Stimulated activated memory B cell treated with anti-CD40 and anti-IgM and Interleukin-4, amounts not matched to agents 10 μg/mL and 1 μg/mL and 100 μg/mL, for 72 hours (primary cell): ENCODE measurements around the gene S100A8.

Source experiments
- ATAC-seq: fragments of 150-1000 bp; cut with Tn5 transposase; 2 replicates; pipeline ENCODE4 v1.10.0; 2021
- H3K27ac Mint-ChIP-seq: one replicate; pipeline ENCODE4 v1.8.0; 2022; ENCODE audit warnings: mild to moderate bottlenecking, mixed read lengths
- H3K27me3 Mint-ChIP-seq: one replicate; pipeline ENCODE4 v1.8.0; 2022; ENCODE audit warnings: mixed read lengths
- H3K36me3 Mint-ChIP-seq: one replicate; pipeline ENCODE4 v1.8.0; 2022; ENCODE audit warnings: mixed read lengths
- H3K4me1 Mint-ChIP-seq: one replicate; pipeline ENCODE4 v1.8.0; 2022; ENCODE audit warnings: mixed read lengths
- H3K4me3 Mint-ChIP-seq: one replicate; pipeline ENCODE4 v1.8.0; 2022; ENCODE audit warnings: mild to moderate bottlenecking, moderate library complexity, mixed read lengths
- H3K9me3 Mint-ChIP-seq: one replicate; pipeline ENCODE4 v1.8.0; 2022; ENCODE audit warnings: mixed read lengths

The S100A8 gene

GRCh38 chr1:153342178-153342577 lies 48.7 kb downstream of the S100A8 start:
- Mint-ChIP-seq H3K27me3 (peaks cover 85% of the 10 kb centered on the region), H3K9me3 (no peaks in the 10 kb centered on the region), H3K4me3 (no peak overlapping the region), H3K4me1 (peaks cover 34% of the 10 kb centered on the region), H3K27ac (no peak overlapping the region), H3K36me3 (no peaks in the 10 kb centered on the region)
- no peak for ATAC-seq

GRCh38 chr1:153341431-153341934 lies 49.4 kb downstream of the S100A8 start:
- H3K36me3 Mint-ChIP-seq, result no peaks in the 10 kb centered on the region
- peaks cover 78% of the 10 kb centered on the region for H3K27me3 Mint-ChIP-seq
- peaks cover 29% of the 10 kb centered on the region for H3K4me1 Mint-ChIP-seq
- ATAC-seq, result no peak
- no peak overlapping the region for H3K27ac Mint-ChIP-seq
- H3K4me3 Mint-ChIP-seq, result no peak overlapping the region
- H3K9me3 Mint-ChIP-seq, result no peaks in the 10 kb centered on the region

- Mint-ChIP-seq H3K27me3 (peaks cover 74% of the 10 kb centered on the region), H3K9me3 (no peaks in the 10 kb centered on the region), H3K27ac (no peak overlapping the region), H3K4me1 (peaks cover 17% of the 10 kb centered on the region), H3K36me3 (no peaks in the 10 kb centered on the region), H3K4me3 (no peak overlapping the region)
- no peak for ATAC-seq
Measured at GRCh38 chr1:153340356-153340755, 50.5 kb downstream of the S100A8 start.
